K562 (cell line): ENCODE data around the gene PCED1B. TPM values are rescaled to one million over a fixed set of nuclear protein-coding genes. Genes with fewer than 3 reads are reported as not detected.

Experiments used
- ATAC-seq: fragments of 200-7000 bp; cut with Tn5 transposase; 3 replicates; pipeline ENCODE4 v1.9.1; 2020; ENCODE audit warnings: moderate library complexity
- BruUV-seq: library from RNA; stranded (reverse); fragments of 400-500 nt; replicated peaks from 2 replicates; lab custom pipeline; 2021; lab: Mats Ljungman, UMichigan
- CTCF ChIA-PET: fragments of 300-600 bp; formaldehyde crosslinking; extraction: SDS; loops from one replicate; lab custom pipeline; 2021; ENCODE audit warnings: low intra/inter-chr PET ratio; lab: Yijun Ruan, JAX
- POLR2A ChIA-PET: fragments of 300-600, 350-650 bp; sonication (Branson Sonifier 250); formaldehyde crosslinking; extraction: SDS; loops from one replicate; lab custom pipeline; 2021; ENCODE audit warnings: antibody characterized with exemption, inconsistent platforms; lab: Yijun Ruan, JAX
- DNase-seq, 4 experiments: peaks; one replicate each; pipeline versions ENCODE4 v3.0.0 to v3.0.0-alpha.2; 2011 to 2018; ENCODE audit warnings: low spot score in 3 of 4, mixed read lengths in 3 of 4; ENCODE audit errors: extremely low read depth in 1 of 4
- FAIRE-seq: peaks from 2 replicates; lab custom pipeline; 2011; peaks lifted over from hg19 to GRCh38; lab: Jason Lieb, UNC
- H2AFZ ChIP-seq: 2 replicates; pipeline ENCODE4 v1.6.0; 2011; ENCODE audit warnings: low read depth, low read length, control low read depth, inconsistent platforms
- H3K27ac ChIP-seq: fragments of 200-600 bp; 3 replicates; pipeline ENCODE4 v1.8.0; 2011; ENCODE audit warnings: low read depth, mild to moderate bottlenecking, control low read depth, inconsistent platforms, low read length, moderate library complexity, mixed read lengths; ENCODE audit errors: extremely low read depth
- H3K27me3 ChIP-seq, 2 experiments: fragments of 300-600 bp in 1 of 2; 2 replicates in 1 of 2; 3 replicates in 1 of 2; pipeline versions ENCODE4 v1.6.0 to v1.8.0; 2011; ENCODE audit warnings: inconsistent platforms in 2 of 2, low read length in 2 of 2, mild to moderate bottlenecking in 1 of 2, mixed read lengths in 1 of 2, moderate library complexity in 1 of 2; ENCODE audit not compliant: control insufficient read depth in 2 of 2, insufficient read depth in 2 of 2
- H3K36me3 ChIP-seq: fragments of 300-600 bp; 3 replicates; pipeline ENCODE4 v1.8.0; 2011; ENCODE audit warnings: mild to moderate bottlenecking, low read length, inconsistent platforms; ENCODE audit not compliant: control insufficient read depth, insufficient read depth
- H3K4me1 ChIP-seq, 2 experiments: fragments of 200-600 bp in 1 of 2; replicated peaks in 1 of 2; 2 replicates in 1 of 2; 3 replicates in 1 of 2; pipeline versions ENCODE4 v1.5.1 to v1.8.0; 2011; ENCODE audit warnings: inconsistent platforms in 2 of 2, low read length in 2 of 2, mild to moderate bottlenecking in 1 of 2, mixed read lengths in 1 of 2, moderate library complexity in 1 of 2; ENCODE audit not compliant: control insufficient read depth in 2 of 2, insufficient read depth in 2 of 2
- H3K4me2 ChIP-seq: 2 replicates; pipeline ENCODE4 v1.6.1; 2011; ENCODE audit warnings: low read length, control low read depth, inconsistent platforms, mixed read lengths; ENCODE audit not compliant: insufficient read depth
- H3K4me3 ChIP-seq: fragments of 200-600 bp; sonication (generic), shearing (Covaris generic); 2 replicates; pipeline ENCODE4 v1.5.1; 2016; ENCODE audit warnings: control low read depth, inconsistent platforms
- H3K79me2 ChIP-seq: fragments of 200-600 bp; 3 replicates; pipeline ENCODE4 v1.8.0; 2011; ENCODE audit warnings: low read length, inconsistent platforms; ENCODE audit not compliant: control insufficient read depth, insufficient read depth
- H3K9ac ChIP-seq, 2 experiments: 2 replicates each; pipeline versions ENCODE4 v1.6.0 to v1.6.1; 2011; ENCODE audit warnings: low read depth in 2 of 2, low read length in 2 of 2, control low read depth in 1 of 2, inconsistent platforms in 1 of 2, mild to moderate bottlenecking in 1 of 2, mixed read lengths in 1 of 2; ENCODE audit not compliant: insufficient read depth in 1 of 2
- H3K9me1 ChIP-seq: one replicate; pipeline ENCODE4 v1.6.0; 2011; ENCODE audit warnings: inconsistent platforms, mild to moderate bottlenecking, low read length, moderate library complexity; ENCODE audit not compliant: control insufficient read depth, insufficient read depth
- H3K9me3 ChIP-seq: replicated peaks from 2 replicates; pipeline ENCODE4 v1.5.1; 2011; ENCODE audit warnings: low read depth, low read length, inconsistent platforms; ENCODE audit not compliant: control insufficient read depth, insufficient read depth
- H4K20me1 ChIP-seq: replicated peaks from 2 replicates; pipeline ENCODE4 v1.6.1; 2011; ENCODE audit warnings: low read length, inconsistent platforms, mixed read lengths; ENCODE audit not compliant: control insufficient read depth, insufficient read depth
- BDP1 ChIP-seq: IDR thresholded peaks from 3 replicates; pipeline ENCODE4 v1.6.1; 2011; ENCODE audit not compliant: insufficient read length, insufficient read depth
- CAMTA2 ChIP-seq: fragments of 250-450 bp; sonication (Bioruptor Pico); conservative IDR thresholded peaks from 2 replicates; pipeline ENCODE4 v1.5.1; 2022
- CBX3 ChIP-seq, 2 experiments: IDR thresholded peaks; 1 replicate in 1 of 2; 2 replicates in 1 of 2; pipeline ENCODE4 v1.6.1; 2012; ENCODE audit warnings: inconsistent platforms in 2 of 2, low read length in 2 of 2, borderline replicate concordance in 1 of 2, control low read depth in 1 of 2
- JUN ChIP-seq, 2 experiments: sonication (generic) in 1 of 2; formaldehyde crosslinking in 1 of 2; IDR thresholded peaks; 2 replicates each; pipeline versions ENCODE4 v1.6.1 to v1.8.0; 2012 to 2022; ENCODE audit warnings: borderline replicate concordance in 2 of 2, mild to moderate bottlenecking in 2 of 2, improper control_type of control experiment in 1 of 2, low read depth in 1 of 2, low read length in 1 of 2, missing genetic modification reagents in 1 of 2
- KLF1 ChIP-seq: fragments of 450-650 bp; IDR thresholded peaks from 2 replicates; pipeline ENCODE4 v1.6.1; 2016; ENCODE audit warnings: missing genetic modification characterization, missing compliant biosample characterization
- POLR2G ChIP-seq: fragments of 200-400 bp; formaldehyde crosslinking; IDR thresholded peaks from 2 replicates; pipeline ENCODE4 v1.6.1; 2017; ENCODE audit warnings: low read depth, mild to moderate bottlenecking, antibody characterized with exemption, low read length, moderate library complexity
- PTTG1 ChIP-seq: fragments of 450-650 bp; IDR thresholded peaks from 2 replicates; pipeline ENCODE4 v1.6.1; 2016; ENCODE audit warnings: low read depth, mild to moderate bottlenecking, missing genetic modification characterization, missing compliant biosample characterization
- SMAD4 ChIP-seq: fragments of 250-450 bp; sonication (Bioruptor Pico); conservative IDR thresholded peaks from 2 replicates; pipeline ENCODE4 v1.8.0; 2021; ENCODE audit warnings: inconsistent platforms, mild to moderate bottlenecking, moderate library complexity
- TBP ChIP-seq: optimal IDR thresholded peaks from 2 replicates; pipeline ENCODE3; 2011; ENCODE audit warnings: low read depth, low read length, improper control_type of control experiment
- TGIF2 ChIP-seq: sonication (generic); formaldehyde crosslinking; IDR thresholded peaks from 2 replicates; pipeline ENCODE4 v1.8.1; 2022; ENCODE audit warnings: mild to moderate bottlenecking, missing genetic modification reagents, moderate library complexity
- ZBTB17 ChIP-seq: fragments of 450-650 bp; formaldehyde crosslinking; IDR thresholded peaks from 2 replicates; pipeline ENCODE4 v1.4.0; 2020; ENCODE audit warnings: mild to moderate bottlenecking
- ZFP30 ChIP-seq: fragments of 250-450 bp; sonication (Bioruptor Pico); IDR thresholded peaks from 2 replicates; pipeline ENCODE4 v1.8.0; 2022; ENCODE audit warnings: moderate library complexity, mild to moderate bottlenecking, inconsistent platforms, borderline replicate concordance
- ZNF224 ChIP-seq: sonication (generic); formaldehyde crosslinking; IDR thresholded peaks from 2 replicates; pipeline ENCODE4 v1.8.0; 2022; ENCODE audit warnings: mild to moderate bottlenecking, missing genetic modification reagents
- ZNF316 ChIP-seq: fragments of 450-650 bp; IDR thresholded peaks from 2 replicates; pipeline ENCODE4 v1.6.1; 2016
- WGBS: fragments of 100-300 bp; shearing (Covaris generic); methylation state at CpG from one replicate; pipeline ENCODE4 v1.1.6; 2016; ENCODE audit warnings: low coverage, mixed read lengths; ENCODE audit not compliant: insufficient coverage; ENCODE audit errors: missing lambda C conversion rate; 5-methylcytosine and 5-hydroxymethylcytosine counted together
- in situ Hi-C: fragments of 300-500 bp; cut with MboI; formaldehyde crosslinking; loops from 4 replicates; pipeline ENCODE4 v1.15.0; 2018; ENCODE audit warnings: inconsistent platforms, mixed read lengths
- intact Hi-C: fragments of 100-400 bp; cut with micrococcal nuclease; formaldehyde crosslinking; loops from 2 replicates; pipeline ENCODE4 v1.14.2; 2022
- polyA plus RNA-seq, 8 experiments: library from polyadenylated mRNA; depleted of rRNA in 4 of 8; stranded (reverse) in 5 of 8; unstranded in 3 of 8; fragments of >200 nt; fragmentation: Nextera tagmentation in 2 of 8; fragmentation: Illumina TruSeq in 1 of 8; extraction: Ambion mirVana in 2 of 8; extraction: Trizol in 1 of 8; gene quantifications; 2 replicates each; pipeline versions ENCODE4 v1.2.1 to v1.2.3, GENCODE V29; 2011 to 2014; ENCODE audit warnings: inconsistent platforms in 1 of 8, missing spikeins in 1 of 8
- total RNA-seq, 7 experiments: library from RNA; depleted of rRNA in 6 of 7; stranded (reverse); fragments of >200 nt in 6 of 7; fragmentation: Illumina TruSeq in 2 of 7; extraction: Trizol in 2 of 7; gene quantifications; 2 replicates each; pipeline versions ENCODE4 v1.2.1 to v1.2.3, GENCODE V29; 2011 to 2021; ENCODE audit warnings: low replicate concordance in 1 of 7
- TF ChIP-seq, protein P1 (sequence below): sonication (generic); formaldehyde crosslinking; IDR thresholded peaks from 2 replicates; pipeline ENCODE4 v1.8.1; 2023; ENCODE audit warnings: missing genetic modification reagents, mild to moderate bottlenecking, borderline replicate concordance
- TF ChIP-seq, protein P2 (sequence below): fragments of 450-650 bp; IDR thresholded peaks from 2 replicates; pipeline ENCODE4 v1.7.0; 2016; ENCODE audit warnings: borderline replicate concordance

The PCED1B gene
- total and polyA plus RNA-seq, 9 of the 15 experiments (the other 6 are each of a cell fraction or from before 2014, with no cell fraction given) = 1.2 to 9.3 (median 2.5) TPM

- H3K4me2 ChIP-seq = peak overlapping the region; percentile 63
- no peak overlapping the region for H3K4me3 ChIP-seq
- H2AFZ ChIP-seq = peak overlapping the region; percentile 88
- no peaks in the 10 kb centered on the region for H4K20me1 ChIP-seq
- no peaks in the 10 kb centered on the region for H3K27me3 ChIP-seq
- intact Hi-C loops = no loop called here
- H3K9me1 ChIP-seq = no peaks in the 10 kb centered on the region
- H3K4me1 ChIP-seq = peaks cover 17 to 44% of the 10 kb centered on the region in 2 experiments
- no TSS peak for BruUV-seq
- ChIA-PET POLR2A (interaction anchor here (1.3 to 1.7 kb wide), 3 partner anchors 9 to 14 kb away, joined by 3 to 11 read pairs (median 4); no protein-coding TSS in a partner anchor), CTCF (no interaction called here)
- H3K9ac ChIP-seq = peak overlapping the region; percentile 46 to 51; a peak in 3 of 4 replicates
- H3K9me3 ChIP-seq = no peaks in the 10 kb centered on the region
- ATAC-seq (peak; percentile 66), FAIRE-seq (peak; percentile 48), DNase-seq (peak; percentile 35 to 73 (median 56))
- H3K79me2 ChIP-seq = no peaks in the 10 kb centered on the region
- H3K36me3 ChIP-seq = no peaks in the 10 kb centered on the region
- 19% methylated on average over 4 of the region's 4 CpGs for WGBS
- H3K27ac ChIP-seq = peak overlapping the region; percentile 60
- in situ Hi-C loops = no loop called here
- no peak for TF ChIP-seq ZNF224 (CRISPR knock-in tag)
- TF ChIP-seq POLR2G = no peak
- TF ChIP-seq ZBTB17 (CRISPR knock-in tag) = no peak
- TF ChIP-seq CBX3 (IDR thresholded peaks at IDR 0.05; ENCODE audit: borderline replicate concordance in 1 of 2, low read length in 2 of 2) = peak in 1 of 2 experiments; percentile 26; a peak in 1 of 3 replicates
- 0 out of 2 replicates have a peak, but pooled peaks have one; percentile 30 for TF ChIP-seq SMAD4 (CRISPR knock-in tag)
- no peak for TF ChIP-seq JUN (IDR thresholded peaks at IDR 0.05; ENCODE audit: borderline replicate concordance, low read depth, low read length)
- no peak for TF ChIP-seq JUN (CRISPR knock-in tag; IDR thresholded peaks at IDR 0.05; ENCODE audit: borderline replicate concordance)
- no peak for TF ChIP-seq ZFP30 (CRISPR knock-in tag)
- no peak for TF ChIP-seq KLF1 (tag)
- peak; percentile 40 for TF ChIP-seq TBP
- TF ChIP-seq PTTG1 (tag) = no peak
- TF ChIP-seq, protein P1, sequence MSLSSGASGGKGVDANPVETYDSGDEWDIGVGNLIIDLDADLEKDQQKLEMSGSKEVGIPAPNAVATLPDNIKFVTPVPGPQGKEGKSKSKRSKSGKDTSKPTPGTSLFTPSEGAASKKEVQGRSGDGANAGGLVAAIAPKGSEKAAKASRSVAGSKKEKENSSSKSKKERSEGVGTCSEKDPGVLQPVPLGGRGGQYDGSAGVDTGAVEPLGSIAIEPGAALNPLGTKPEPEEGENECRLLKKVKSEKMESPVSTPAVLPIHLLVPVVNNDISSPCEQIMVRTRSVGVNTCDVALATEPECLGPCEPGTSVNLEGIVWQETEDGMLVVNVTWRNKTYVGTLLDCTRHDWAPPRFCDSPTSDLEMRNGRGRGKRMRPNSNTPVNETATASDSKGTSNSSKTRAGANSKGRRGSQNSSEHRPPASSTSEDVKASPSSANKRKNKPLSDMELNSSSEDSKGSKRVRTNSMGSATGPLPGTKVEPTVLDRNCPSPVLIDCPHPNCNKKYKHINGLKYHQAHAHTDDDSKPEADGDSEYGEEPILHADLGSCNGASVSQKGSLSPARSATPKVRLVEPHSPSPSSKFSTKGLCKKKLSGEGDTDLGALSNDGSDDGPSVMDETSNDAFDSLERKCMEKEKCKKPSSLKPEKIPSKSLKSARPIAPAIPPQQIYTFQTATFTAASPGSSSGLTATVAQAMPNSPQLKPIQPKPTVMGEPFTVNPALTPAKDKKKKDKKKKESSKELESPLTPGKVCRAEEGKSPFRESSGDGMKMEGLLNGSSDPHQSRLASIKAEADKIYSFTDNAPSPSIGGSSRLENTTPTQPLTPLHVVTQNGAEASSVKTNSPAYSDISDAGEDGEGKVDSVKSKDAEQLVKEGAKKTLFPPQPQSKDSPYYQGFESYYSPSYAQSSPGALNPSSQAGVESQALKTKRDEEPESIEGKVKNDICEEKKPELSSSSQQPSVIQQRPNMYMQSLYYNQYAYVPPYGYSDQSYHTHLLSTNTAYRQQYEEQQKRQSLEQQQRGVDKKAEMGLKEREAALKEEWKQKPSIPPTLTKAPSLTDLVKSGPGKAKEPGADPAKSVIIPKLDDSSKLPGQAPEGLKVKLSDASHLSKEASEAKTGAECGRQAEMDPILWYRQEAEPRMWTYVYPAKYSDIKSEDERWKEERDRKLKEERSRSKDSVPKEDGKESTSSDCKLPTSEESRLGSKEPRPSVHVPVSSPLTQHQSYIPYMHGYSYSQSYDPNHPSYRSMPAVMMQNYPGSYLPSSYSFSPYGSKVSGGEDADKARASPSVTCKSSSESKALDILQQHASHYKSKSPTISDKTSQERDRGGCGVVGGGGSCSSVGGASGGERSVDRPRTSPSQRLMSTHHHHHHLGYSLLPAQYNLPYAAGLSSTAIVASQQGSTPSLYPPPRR (CRISPR knock-in tag) = no peak
- TF ChIP-seq, protein P2, sequence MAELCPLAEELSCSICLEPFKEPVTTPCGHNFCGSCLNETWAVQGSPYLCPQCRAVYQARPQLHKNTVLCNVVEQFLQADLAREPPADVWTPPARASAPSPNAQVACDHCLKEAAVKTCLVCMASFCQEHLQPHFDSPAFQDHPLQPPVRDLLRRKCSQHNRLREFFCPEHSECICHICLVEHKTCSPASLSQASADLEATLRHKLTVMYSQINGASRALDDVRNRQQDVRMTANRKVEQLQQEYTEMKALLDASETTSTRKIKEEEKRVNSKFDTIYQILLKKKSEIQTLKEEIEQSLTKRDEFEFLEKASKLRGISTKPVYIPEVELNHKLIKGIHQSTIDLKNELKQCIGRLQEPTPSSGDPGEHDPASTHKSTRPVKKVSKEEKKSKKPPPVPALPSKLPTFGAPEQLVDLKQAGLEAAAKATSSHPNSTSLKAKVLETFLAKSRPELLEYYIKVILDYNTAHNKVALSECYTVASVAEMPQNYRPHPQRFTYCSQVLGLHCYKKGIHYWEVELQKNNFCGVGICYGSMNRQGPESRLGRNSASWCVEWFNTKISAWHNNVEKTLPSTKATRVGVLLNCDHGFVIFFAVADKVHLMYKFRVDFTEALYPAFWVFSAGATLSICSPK = no peak
- TF ChIP-seq BDP1 = no peak
- peak; percentile 42; the same call in 1 of the 2 replicates for TF ChIP-seq ZNF316
- no peak for TF ChIP-seq TGIF2 (CRISPR knock-in tag)
- no peak for TF ChIP-seq CAMTA2
These were observed 202.3 kb downstream of the PCED1B start for GRCh38 chr12:47281667-47282171.
